HG02678 (cell line): ENCODE results near the gene CCL11.
"Not testable (repeated sequence)": the region's sequence is repeated elsewhere in the genome, so short reads cannot be mapped to it uniquely, and the experiment has no call there.

Experiments used
- ATAC-seq: cut with Tn5 transposase; IDR thresholded peaks from one replicate; pipeline ENCODE4 v1.9.1; 2021; ENCODE audit warnings: mild to moderate bottlenecking, moderate library complexity; ENCODE audit not compliant: unreplicated experiment

CCL11 gene

DNA sequence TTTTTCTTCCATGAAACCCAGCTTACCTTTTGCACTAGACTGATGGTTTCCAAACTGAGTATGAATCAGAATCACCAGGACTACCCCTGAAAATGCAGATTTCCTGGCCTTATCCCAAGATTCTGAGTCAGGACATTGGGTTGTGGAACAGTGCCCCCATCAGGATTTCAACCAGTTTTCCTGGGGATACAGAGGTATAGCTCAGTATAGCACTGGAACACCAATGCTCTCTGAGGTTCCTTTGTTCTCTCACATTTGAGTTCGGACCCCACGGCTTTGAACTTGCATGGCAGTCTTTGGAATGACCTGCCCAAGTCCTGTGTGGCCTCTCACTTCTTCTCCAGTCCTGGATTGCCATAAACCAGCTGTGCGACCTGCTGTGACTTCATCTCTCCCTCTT, 20.9 kb downstream of the CCL11 start:
- no peak for ATAC-seq

DNA sequence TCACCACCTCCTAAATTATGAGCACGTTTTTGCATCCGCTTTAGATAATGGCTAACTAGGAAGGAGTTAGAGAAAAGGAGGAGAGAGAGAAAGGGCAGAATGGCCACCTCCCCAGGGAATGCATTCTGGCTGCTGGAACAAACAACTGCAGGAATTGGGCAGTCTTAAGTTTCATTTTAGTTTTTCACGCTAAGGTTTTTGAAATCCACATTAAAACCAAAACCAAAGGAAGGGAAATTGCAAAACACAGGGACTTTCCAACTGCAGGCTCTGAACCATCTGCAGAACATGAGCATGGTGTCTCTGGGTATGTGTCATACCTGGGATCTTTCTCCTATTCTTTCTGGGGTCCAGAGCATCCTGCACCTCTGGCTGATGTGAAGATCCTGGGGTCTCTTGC, 21.6 kb downstream of the CCL11 start:
- ATAC-seq = no peak

DNA sequence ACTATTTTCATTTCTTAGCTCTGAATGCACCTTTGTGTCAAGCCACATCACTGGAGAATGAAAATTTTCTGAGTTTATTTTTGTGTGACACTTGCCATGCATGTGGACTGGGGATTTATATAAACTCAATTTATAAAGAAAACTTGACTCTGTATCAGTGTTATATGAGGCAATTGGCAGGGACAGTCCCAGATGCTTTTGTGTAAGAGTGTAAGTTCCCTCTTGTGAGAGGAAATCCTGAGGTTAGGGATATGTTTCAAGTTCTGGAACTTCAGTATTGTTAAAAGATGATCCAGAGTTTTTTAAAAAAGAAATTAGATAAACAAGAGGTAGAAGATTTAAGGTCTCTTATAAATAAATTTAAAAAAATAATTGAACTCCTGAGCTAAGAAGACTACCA, 22.8 kb downstream of the CCL11 start:
- ATAC-seq = no peak

DNA sequence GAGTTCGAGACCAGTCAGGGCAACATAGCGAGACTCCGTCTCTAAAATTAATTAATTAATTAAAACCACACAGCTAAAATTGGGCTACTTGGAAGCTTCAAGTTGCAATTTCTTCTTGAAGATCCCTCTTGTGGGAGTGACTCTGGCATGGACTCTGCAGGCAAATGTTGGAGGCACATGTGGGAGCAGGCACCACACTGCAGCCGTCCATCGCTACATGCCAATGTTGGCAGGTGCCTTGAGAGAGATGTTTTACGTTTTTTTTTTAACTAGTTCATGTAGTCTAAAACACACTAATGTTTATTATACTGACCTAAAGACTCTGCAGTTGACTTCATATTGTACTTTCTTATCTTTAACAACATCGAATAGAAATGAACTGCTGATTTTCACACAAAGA, 25.7 kb downstream of the CCL11 start:
- no peak for ATAC-seq

DNA sequence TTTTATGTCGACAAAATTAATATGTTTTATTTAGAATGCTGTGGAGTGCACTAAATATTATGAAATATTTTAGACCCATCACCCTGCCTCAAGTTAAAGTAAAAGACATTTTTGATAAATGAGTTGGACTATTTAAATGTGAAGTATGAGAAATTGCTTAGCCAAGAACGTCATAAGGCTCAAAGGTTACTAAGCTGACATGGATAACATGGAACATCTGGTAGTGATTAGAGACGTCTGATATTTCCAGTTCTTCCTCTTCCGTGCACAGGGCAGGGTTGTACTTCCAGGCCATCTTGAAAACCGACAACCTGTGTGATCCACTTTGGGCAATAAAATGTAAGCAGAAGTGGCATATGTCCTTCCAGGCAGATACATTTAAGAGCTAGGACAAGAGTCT, 26.5 kb downstream of the CCL11 start:
- ATAC-seq = no peak

DNA sequence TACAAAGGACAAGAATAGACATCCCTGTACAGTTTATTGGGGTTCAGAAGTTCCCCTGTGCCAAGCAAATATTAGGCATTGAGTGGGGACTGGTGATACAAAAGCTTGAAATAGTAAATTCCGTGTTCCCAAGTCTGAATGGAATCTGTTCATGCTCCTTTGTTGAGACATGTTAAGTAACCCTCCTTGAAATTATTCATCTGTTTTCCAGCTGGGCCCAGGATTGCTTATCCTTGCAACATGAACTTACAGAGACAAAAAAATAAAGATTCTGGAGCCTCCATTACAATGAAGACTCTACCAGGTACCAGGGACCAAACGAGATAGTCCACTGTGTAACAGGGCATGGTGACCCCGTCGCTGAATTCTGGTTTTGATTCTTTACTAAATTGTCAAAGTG, 27.6 kb downstream of the CCL11 start:
- no peak for ATAC-seq

DNA sequence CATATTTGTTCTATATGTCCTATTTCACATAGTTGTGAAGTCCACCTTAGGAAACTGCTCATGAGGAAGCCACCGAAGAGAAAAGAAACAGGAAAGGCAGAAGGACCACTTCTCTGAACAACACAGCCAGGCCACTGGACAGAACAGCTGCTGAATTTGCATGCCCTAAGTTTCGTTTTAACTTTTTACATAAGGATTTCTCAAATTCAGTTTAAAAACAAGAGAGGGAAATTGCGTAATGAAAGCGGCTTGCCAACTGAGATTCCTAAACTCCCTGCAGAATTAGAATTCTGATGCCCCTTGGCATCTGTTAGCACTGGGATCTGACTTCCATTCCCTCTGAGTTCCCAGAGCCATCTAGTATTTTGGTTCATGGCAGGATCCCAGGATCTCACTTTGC, 28.7 kb downstream of the CCL11 start:
- no peak for ATAC-seq

DNA sequence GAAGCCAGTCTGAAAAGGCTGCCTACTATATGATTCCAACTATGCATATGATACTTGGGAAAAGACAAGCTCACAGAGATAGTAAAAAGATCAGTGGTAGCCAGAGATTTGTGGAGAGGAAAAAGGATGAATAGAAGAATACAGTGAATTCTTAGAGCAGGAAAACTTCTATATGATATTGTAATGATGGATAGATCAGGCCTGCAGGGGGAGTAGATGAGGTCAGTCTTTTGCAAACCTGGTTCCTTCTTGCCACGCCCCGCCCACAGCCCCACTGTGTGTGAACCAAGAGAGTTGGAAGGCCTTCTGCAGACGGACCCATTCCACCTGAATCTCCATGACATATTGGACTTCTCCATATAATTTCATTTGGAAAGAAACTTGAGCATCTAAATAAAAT, 32.9 kb downstream of the CCL11 start:
- ATAC-seq = no peak

DNA sequence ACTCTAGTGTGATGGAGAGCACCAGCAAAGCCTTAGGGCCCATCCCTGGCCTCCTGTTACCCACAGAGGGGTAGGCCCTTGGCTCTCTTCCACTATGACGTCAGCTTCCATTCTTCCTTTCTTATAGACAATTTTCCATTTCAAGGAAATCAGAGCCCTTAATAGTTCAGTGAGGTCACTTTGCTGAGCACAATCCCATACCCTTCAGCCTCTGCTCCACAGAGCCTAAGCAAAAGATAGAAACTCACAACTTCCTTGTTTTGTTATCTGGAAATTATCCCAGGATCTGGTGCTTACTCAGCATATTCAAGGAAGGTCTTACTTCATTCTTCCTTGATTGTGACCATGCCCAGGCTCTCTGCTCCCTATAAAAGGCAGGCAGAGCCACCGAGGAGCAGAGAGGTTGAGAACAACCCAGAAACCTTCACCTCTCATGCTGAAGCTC, 33.5 kb downstream of the CCL11 start, which contains the start of gene CCL8:
Gene CCL8, plus strand, starts transcription at position 397 of the 445 bp plus-strand sequence. CDS start 67 bp downstream, outside the sequence.
- no peak for ATAC-seq

DNA sequence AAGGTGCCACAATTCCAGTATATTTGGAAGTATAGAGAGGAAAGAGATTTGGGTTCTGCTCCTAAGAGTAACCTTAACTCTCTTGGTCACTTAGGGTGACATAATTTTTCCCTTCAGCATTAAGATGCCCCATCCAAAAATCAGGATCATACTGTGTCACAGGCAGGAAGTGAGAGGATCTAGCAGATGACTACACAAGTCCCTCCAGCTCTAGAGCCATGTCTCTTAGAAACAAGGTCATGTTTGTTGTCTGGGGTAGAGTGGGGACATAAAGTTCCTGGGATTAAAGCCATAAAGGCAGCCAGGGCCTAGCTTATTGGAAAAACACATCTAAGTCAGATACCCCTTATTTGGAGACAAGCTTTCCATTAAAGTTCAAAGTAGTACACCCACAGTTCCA, 36.4 kb downstream of the CCL11 start:
- no peak for ATAC-seq

DNA sequence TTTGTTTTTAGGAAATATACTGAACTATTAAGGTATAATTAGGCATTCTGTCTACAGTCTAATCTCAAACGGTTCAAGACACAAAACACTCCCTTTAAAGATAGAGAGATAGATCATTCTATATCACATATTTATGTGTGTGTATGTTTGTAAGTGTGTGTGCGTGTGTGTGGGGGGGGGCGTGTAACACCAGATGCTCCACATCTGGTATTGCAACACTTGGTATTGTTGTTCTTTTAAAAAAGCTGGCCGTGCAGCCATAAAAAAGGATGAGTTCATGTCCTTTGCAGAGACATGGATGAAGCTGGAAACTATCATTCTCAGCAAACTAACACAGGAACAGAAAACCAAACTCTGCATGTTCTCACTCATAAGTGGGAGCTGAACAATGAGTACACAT, 42.0 kb downstream of the CCL11 start:
- not testable (repeated sequence) for ATAC-seq

DNA sequence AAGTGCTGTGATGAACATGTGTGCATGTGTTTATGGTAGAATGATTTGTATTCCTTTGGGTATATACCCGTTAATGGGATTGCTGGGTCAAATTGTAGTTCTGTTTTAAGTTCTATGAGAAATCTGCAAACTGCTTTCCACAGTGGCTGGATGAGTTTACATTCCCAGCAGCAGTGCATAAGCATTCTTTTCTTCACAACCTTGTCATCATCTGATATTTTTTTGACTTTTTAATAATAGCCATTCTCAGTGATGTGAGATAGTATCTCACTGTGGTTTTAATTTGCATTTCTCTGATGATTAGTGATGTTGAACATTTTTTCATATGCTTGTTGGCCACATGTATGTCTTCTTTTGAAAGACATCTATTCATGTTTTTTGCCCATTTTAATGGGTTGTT, 52.2 kb downstream of the CCL11 start:
- no peak for ATAC-seq
